IPS-18a (cell line): Measurements from ENCODE around the gene RASSF5.

Experiments
- H3K27ac ChIP-seq: one replicate; pipeline ENCODE4 v1.5.1; 2013; ENCODE audit warnings: low read length
- H3K27me3 ChIP-seq: one replicate; pipeline ENCODE4 v1.6.1; 2013; ENCODE audit warnings: mild to moderate bottlenecking, low read length; ENCODE audit not compliant: control insufficient read depth, insufficient read depth
- H3K36me3 ChIP-seq: one replicate; pipeline ENCODE4 v1.6.1; 2013; ENCODE audit warnings: low read depth, low read length; ENCODE audit not compliant: control insufficient read depth
- H3K4me1 ChIP-seq: one replicate; pipeline ENCODE4 v1.6.1; 2013; ENCODE audit warnings: low read depth, low read length; ENCODE audit not compliant: control insufficient read depth
- H3K4me3 ChIP-seq: one replicate; pipeline ENCODE4 v1.5.1; 2013; ENCODE audit warnings: low read length
- H3K9ac ChIP-seq: one replicate; pipeline ENCODE4 v1.6.1; 2013; ENCODE audit warnings: mild to moderate bottlenecking, low read length, moderate library complexity
- H3K9me3 ChIP-seq: one replicate; pipeline ENCODE4 v1.6.1; 2013; ENCODE audit warnings: low read depth, low read length; ENCODE audit not compliant: control insufficient read depth

RASSF5 gene

DNA sequence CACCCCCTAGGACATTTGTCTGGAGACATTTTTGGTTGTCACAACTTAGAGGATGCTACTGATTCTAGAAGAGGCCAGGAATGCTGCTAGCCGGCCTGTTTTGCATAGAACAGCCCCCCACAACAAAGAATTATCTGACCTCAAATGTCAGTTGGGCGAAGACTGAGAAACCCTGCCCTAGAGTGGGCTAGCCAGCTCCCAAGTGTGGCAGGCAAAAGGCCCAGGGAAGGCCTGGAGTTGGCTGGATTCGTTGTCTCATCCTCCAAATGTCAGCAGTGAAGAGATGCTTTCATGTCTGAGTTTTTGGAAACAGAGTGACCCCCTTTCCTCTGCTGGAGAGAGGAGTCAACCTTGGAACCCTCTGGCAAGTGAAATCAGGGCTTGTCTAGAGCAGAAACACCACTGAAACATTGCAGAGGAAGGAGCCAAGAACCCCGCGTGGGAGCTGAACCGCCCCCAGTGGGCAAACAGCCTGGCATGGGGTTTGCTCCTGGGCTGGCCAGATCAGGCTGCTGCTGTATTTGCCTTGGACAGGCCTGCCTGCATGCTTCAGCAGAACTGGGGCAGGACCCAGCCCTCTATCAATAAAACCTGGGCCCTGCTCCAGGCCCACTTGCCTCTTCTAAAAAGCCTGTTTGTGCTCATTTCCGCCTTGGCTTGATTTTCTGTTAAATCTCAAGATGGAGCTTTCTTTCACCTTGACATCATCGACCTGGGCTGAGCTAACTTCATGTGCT lies 32.9 kb downstream of the RASSF5 start:
- Histone ChIP-seq H3K9me3 (no peaks in the 10 kb centered on the region), H3K27ac (no peak overlapping the region), H3K9ac (no peak overlapping the region), H3K27me3 (no peaks in the 10 kb centered on the region), H3K4me3 (no peak overlapping the region), H3K4me1 (no peaks in the 10 kb centered on the region), H3K36me3 (no peaks in the 10 kb centered on the region)

DNA sequence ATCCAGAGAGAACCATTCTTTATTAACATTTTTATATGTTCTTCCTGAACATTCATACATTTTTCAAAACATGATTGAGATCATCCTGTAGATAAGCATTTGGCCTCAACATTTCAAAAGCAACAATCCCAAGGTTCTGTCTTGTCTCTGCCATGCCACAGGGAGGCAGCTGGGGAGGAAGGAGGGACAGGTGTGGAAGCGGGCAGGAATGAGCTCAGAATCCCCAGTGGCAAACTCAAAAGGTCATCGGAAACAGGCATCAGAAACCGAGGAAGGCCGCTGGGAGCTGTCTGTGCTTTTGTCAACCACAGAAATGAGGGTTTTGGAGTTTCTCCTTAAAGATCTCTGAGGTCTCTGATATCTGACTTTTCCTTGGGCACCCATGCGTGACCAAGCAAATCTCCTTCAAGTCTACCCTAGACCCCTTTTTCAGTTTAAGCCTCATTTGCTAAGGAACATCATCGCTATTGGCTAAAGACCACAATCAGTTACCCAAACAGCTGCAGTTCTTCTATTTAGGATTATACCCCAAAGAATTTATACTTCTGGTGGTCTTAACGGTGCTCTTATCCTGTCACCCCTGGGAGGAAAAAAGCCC lies 34.0 kb downstream of the RASSF5 start:
- no peaks in the 10 kb centered on the region for H3K36me3 ChIP-seq

DNA sequence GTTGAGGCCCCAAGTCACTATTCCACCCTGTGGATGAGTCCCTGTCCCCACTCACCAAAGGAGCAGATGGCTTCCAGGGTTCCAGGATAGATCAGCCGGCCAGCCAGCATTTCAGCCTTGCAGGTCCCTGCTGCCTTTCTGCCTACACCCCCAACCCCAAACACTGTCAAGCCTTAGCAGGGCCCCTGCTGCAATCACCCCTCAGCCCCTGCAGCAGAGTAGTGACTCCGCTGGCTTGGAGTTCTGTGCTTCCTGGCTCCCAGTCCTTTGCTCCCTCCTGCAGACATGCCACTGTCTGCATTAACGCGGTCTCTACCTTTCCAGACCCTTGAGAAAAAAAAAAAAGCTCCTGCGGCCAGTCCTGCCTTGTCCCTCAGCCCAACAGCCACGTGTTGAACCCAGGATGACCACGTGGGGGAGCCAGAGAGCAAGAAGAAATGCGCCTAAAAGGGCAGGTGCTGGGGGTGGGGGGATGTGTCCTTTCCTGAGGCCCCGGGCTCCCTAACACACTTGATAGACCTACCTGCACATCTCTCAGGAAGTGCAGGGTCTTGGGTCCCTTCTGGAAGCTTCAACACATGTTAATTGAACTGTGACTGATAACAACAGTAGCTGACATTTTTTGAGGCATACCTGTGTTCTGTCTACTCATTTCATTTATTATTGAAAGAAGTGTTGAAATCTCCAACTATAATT lies 37.4 kb downstream of the RASSF5 start:
- Histone ChIP-seq H3K27me3 (no peaks in the 10 kb centered on the region), H3K27ac (no peak overlapping the region), H3K36me3 (no peaks in the 10 kb centered on the region), H3K9ac (no peak overlapping the region), H3K9me3 (no peaks in the 10 kb centered on the region), H3K4me1 (peaks cover 3% of the 10 kb centered on the region), H3K4me3 (no peak overlapping the region)

More for the DNA sequence above, 34.0 kb downstream of the RASSF5 start:
- H3K9me3 ChIP-seq: no peaks in the 10 kb centered on the region
- no peak overlapping the region for H3K4me3 ChIP-seq
- H3K9ac ChIP-seq: no peak overlapping the region
- no peaks in the 10 kb centered on the region for H3K27me3 ChIP-seq
- no peaks in the 10 kb centered on the region for H3K4me1 ChIP-seq
- no peak overlapping the region for H3K27ac ChIP-seq

DNA sequence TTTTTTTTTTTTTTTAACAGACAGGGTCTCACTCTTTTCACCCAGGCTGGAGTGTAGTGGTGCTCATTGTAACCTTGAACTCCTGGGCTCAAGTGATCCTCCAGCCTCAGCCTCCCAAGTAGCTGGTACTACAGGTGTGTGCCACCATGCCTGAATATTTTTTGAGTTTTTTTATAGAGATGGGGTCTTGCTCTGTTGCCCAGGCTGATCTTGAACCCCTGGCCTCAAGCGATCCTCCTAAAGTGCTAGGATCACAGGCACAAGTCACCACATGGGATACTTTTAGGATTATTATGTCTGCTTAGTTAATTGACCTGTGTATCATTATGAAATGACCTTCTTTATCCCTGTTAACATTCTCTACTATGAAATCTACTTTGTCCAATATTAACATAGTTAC lies 38.0 kb downstream of the RASSF5 start:
- Histone ChIP-seq H3K4me1 (peaks cover 3% of the 10 kb centered on the region), H3K9ac (no peak overlapping the region), H3K9me3 (no peaks in the 10 kb centered on the region), H3K27ac (no peak overlapping the region), H3K27me3 (no peaks in the 10 kb centered on the region), H3K36me3 (no peaks in the 10 kb centered on the region), H3K4me3 (no peak overlapping the region)

DNA sequence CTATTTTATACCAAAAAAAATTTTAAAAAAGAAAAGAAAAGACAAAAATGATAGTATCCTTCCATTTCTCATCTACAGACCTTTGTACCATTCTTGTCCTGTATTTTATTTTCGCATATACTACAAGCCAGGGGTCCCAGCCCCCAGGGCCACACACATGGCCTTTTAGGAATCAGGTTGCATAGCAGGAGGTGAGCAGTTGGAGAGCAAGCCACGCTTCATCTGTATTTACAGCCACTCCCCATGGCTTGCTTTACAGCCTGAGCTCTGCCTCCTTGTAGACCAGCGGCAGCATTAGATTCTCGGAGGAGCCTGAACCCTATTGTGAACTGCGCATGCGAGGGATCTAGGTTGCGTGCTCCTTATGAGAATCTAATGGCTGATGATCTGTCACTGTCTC lies 39.8 kb downstream of the RASSF5 start:
- Histone ChIP-seq H3K36me3 (no peaks in the 10 kb centered on the region), H3K27me3 (no peaks in the 10 kb centered on the region), H3K27ac (no peak overlapping the region), H3K4me3 (no peak overlapping the region), H3K9ac (no peak overlapping the region), H3K4me1 (peaks cover 3% of the 10 kb centered on the region), H3K9me3 (no peaks in the 10 kb centered on the region)

DNA sequence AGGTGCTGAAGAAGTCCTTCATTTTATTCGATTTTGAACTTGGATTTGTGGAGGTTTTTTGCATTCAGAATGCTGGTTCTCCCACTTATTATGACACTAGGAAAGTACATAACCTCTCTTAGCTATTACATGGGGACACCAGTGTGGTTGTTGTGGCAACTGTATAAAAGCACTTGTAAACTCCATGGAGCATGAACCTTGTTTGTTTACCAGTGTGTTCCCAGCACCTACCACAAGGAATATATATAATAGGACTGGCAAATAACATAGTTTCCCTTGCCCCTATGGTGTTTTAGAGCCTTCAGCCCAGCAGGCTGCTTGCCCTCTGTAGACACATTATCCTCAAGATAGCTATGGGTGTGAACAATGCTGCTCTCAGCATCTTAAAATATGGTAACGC lies 43.1 kb downstream of the RASSF5 start:
- H3K9ac ChIP-seq: no peak overlapping the region
- peaks cover 3% of the 10 kb centered on the region for H3K4me1 ChIP-seq
- no peak overlapping the region for H3K27ac ChIP-seq
- H3K9me3 ChIP-seq: no peaks in the 10 kb centered on the region
- no peak overlapping the region for H3K4me3 ChIP-seq
- H3K36me3 ChIP-seq: no peaks in the 10 kb centered on the region
- peaks cover 2% of the 10 kb centered on the region for H3K27me3 ChIP-seq

DNA sequence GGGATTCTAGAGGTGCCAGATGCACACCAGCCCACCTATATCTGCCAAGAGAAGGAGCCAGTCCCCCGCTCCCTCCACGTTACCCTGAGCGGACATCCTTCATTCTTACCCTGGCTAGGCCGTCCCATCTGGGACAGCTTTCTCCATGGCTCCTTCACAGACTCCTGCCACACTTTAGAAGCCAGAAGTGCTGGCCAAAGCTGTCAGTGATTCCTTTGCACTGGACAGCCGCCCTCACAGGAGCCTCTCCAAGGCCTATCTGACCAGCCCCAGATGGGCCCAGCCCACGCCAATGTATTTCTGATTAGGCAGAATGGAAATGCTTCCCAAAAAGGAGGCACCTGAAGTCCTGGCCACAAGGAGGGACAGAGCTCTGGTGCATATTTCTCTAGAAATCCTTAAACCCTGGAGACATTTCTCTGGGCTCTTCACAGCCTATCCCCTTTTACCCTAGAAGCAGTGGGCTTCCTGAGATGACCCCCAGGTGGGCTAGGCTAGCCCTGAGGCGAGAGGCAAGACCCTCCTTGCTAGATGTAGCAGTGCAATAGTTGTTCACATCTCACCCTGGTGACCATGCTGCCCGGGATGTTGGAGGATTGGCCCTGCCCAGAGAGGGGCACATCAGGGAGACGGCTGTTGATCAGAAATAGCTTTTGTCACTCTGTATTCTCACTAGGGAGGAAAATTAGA lies 44.1 kb downstream of the RASSF5 start:
- Histone ChIP-seq H3K27ac (no peak overlapping the region), H3K9me3 (no peaks in the 10 kb centered on the region)

DNA sequence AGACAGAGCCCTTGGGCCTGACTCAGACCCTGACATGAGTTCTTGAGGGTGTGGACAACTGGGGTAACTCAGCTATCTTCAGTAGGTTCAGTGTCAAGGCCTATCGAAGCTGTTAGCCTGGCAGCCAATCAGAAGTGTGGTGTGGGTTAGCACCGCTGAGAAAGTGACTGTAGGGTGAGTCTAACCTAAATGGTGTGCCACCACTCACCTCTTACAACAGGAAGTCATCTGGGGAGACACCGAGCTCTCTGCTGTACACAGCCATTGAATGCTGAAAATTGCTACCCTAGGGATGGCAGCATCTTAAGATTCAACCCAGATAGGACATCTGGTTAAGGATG lies 44.6 kb downstream of the RASSF5 start:
- Histone ChIP-seq H3K9me3 (no peaks in the 10 kb centered on the region), H3K27me3 (peaks cover 17% of the 10 kb centered on the region), H3K27ac (no peak overlapping the region), H3K4me1 (peaks cover 3% of the 10 kb centered on the region), H3K36me3 (no peaks in the 10 kb centered on the region), H3K4me3 (no peak overlapping the region), H3K9ac (no peak overlapping the region)

More for the DNA sequence above, 44.1 kb downstream of the RASSF5 start:
- Histone ChIP-seq H3K4me1 (peaks cover 3% of the 10 kb centered on the region), H3K4me3 (no peak overlapping the region), H3K9ac (no peak overlapping the region), H3K36me3 (no peaks in the 10 kb centered on the region), H3K27me3 (peaks cover 12% of the 10 kb centered on the region)

DNA sequence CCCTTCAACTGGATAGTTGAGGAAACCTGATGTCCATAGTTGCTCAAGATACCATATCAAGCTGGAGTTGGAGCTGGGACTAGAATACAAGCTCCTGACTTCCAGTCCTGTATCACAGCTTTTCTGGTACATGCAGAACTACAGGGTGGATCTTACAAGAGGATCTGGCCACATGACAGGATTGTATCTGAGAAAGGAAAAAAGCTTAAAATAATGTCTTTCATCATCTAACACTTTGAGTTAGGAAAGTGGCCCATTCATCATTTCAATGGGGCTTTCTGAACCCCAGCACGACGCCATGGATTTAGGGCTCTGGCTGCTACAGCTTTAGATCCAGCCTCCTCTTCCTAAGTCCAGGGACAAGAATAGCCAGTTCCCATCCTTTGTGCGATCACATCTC lies 46.9 kb downstream of the RASSF5 start:
- no peaks in the 10 kb centered on the region for H3K36me3 ChIP-seq
- H3K27me3 ChIP-seq: peaks cover 39% of the 10 kb centered on the region
- H3K27ac ChIP-seq: no peak overlapping the region
- H3K9ac ChIP-seq: no peak overlapping the region
- H3K4me3 ChIP-seq: no peak overlapping the region
- H3K9me3 ChIP-seq: no peaks in the 10 kb centered on the region
- H3K4me1 ChIP-seq: peaks cover 5% of the 10 kb centered on the region

DNA sequence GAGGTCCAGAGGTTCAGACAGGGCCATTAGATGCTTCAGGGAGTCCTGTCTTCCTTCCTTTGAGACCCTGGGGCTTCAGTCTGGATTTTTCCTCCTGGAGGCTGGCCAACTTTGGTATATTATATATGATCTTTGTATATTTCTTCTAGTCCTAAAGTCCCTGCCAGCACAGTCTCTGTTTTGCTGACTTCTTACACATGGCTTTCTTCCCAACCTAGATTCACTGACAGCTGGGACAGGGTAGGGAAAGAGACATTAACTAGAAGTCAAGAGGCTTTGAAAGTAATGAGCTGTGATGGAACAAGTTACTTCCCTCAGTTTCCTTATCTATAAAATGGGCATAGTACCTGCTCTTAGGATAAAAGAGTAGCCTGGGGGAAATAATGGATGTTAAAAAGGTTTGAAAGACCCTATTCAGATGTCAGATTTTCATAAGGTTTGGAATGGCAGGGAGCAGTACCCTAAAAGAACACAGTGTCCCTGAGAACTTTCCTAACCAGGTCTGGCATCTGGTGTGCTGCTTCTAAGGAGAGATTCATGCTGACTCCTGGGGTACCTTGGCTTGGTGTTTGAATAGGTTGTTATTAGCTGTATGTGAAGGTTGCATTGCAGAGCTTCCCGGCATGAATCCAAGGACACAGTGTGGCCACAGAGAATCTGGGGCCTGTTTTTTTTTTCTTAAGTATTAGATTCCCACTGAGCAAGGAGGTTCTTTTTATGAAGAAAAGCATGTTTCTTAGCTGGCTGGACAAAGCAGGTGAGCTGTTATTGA lies 47.6 kb downstream of the RASSF5 start:
- H3K36me3 ChIP-seq: no peaks in the 10 kb centered on the region
- peaks cover 5% of the 10 kb centered on the region for H3K4me1 ChIP-seq
- no peak overlapping the region for H3K9ac ChIP-seq

DNA sequence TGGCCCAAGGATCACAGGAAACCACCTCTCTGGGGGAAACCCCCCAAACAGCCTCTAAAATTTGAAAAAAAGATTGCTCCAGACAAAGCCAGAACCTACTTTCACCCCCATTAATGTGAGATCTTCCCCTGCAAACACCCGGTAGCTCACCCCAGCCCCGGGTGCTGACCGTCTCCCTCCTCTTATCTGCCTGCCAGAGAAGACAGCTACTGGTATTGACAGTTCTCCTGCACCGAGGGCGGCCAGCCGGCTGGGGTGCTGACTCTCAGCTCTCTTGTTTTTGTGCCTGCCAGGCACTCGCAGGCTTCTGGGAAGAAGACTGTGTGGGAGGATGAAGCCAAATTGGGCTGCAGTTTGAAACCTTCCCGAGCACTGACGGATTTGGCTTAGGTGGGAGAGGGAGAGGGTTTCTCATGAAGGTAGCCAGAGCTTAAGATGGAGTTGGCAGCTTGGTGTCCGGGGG lies 48.2 kb downstream of the RASSF5 start:
- no peak overlapping the region for H3K4me3 ChIP-seq
- H3K9me3 ChIP-seq: no peaks in the 10 kb centered on the region
- peaks cover 5% of the 10 kb centered on the region for H3K4me1 ChIP-seq
- no peaks in the 10 kb centered on the region for H3K36me3 ChIP-seq
- peaks cover 40% of the 10 kb centered on the region for H3K27me3 ChIP-seq
- no peak overlapping the region for H3K27ac ChIP-seq
- H3K9ac ChIP-seq: no peak overlapping the region

More for the DNA sequence above, 47.6 kb downstream of the RASSF5 start:
- Histone ChIP-seq H3K27me3 (peaks cover 40% of the 10 kb centered on the region), H3K4me3 (no peak overlapping the region), H3K9me3 (no peaks in the 10 kb centered on the region), H3K27ac (no peak overlapping the region)
